Measurements from ENCODE around the gene PTPN14.

DNA sequence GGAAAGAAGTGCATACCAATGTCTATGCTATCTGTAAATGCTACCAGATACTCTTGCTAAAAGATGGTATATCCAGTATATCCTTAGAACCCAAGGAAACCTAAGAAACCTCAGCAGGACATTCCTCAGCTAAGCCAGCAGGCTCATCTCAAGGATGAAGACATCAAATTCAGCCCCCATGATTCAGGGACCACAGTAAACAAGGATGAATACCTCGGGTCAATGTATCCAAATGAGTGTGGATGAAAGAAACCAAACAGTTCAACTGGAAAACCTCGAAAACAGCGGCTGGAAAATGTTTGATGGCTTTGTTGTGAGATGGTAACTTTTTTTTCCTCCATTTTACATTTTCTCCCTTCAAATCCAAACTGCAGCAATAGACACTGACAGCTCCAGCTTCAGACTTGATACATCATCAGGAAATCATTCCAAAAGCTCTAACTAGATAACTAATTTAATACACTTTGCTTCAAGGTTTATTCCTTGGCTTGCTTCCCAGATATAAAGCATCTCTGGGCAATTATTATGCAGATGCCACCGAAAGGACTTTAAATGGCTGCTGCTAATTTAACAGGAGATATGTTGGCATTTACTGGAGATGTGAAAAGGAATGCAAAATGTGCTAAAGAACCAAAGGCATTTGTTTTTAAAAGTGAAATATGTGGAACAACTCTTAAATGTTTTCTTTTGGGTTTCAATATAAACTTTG is 196.8 kb downstream of the PTPN14 start:
- TF ChIP-seq, protein P1, sequence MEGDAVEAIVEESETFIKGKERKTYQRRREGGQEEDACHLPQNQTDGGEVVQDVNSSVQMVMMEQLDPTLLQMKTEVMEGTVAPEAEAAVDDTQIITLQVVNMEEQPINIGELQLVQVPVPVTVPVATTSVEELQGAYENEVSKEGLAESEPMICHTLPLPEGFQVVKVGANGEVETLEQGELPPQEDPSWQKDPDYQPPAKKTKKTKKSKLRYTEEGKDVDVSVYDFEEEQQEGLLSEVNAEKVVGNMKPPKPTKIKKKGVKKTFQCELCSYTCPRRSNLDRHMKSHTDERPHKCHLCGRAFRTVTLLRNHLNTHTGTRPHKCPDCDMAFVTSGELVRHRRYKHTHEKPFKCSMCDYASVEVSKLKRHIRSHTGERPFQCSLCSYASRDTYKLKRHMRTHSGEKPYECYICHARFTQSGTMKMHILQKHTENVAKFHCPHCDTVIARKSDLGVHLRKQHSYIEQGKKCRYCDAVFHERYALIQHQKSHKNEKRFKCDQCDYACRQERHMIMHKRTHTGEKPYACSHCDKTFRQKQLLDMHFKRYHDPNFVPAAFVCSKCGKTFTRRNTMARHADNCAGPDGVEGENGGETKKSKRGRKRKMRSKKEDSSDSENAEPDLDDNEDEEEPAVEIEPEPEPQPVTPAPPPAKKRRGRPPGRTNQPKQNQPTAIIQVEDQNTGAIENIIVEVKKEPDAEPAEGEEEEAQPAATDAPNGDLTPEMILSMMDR (IDR thresholded peaks at IDR 0.05; ENCODE audit: low read depth, low read length), result no peak
- TF ChIP-seq EZH2phosphoT487 (IDR thresholded peaks at IDR 0.05; ENCODE audit: low read depth), result no peak
